HEK293T (cell line): Measurements from ENCODE around the gene NEO1.
A peak's percentile ranks its signal among the peaks of the same experiment; 100 is the strongest.

Experiments used
- CTCF ChIA-PET: fragments of 350-600 bp; formaldehyde crosslinking; extraction: SDS; loops from one replicate; lab custom pipeline; 2021; ENCODE audit warnings: antibody characterized with exemption, inconsistent platforms; lab: Yijun Ruan, JAX
- POLR2A ChIA-PET: fragments of 350-600 bp; formaldehyde crosslinking; extraction: SDS; loops from one replicate; lab custom pipeline; 2020; ENCODE audit warnings: antibody characterized with exemption, inconsistent platforms; lab: Yijun Ruan, JAX
- DNase-seq: peaks from one replicate; pipeline ENCODE4 v3.0.0; 2012; ENCODE audit warnings: mixed read lengths; ENCODE audit errors: extremely low spot score
- ARNT ChIP-seq: fragments of 450-650 bp; IDR thresholded peaks from 2 replicates; pipeline ENCODE4 v1.6.1; 2017; ENCODE audit warnings: mild to moderate bottlenecking
- BHLHE40 ChIP-seq: fragments of 450-650 bp; IDR thresholded peaks from 2 replicates; pipeline ENCODE4 v1.6.1; 2016; ENCODE audit warnings: mild to moderate bottlenecking, moderate library complexity, borderline replicate concordance
- CTBP1 ChIP-seq: fragments of 450-650 bp; IDR thresholded peaks from 2 replicates; pipeline ENCODE4 v1.6.1; 2016; ENCODE audit warnings: borderline replicate concordance
- ELF4 ChIP-seq: fragments of 450-650 bp; IDR thresholded peaks from 2 replicates; pipeline ENCODE4 v1.6.1; 2017; ENCODE audit warnings: antibody characterized with exemption
- FOXA1 ChIP-seq: fragments of 450-650 bp; IDR thresholded peaks from 2 replicates; pipeline ENCODE4 v1.6.1; 2016; ENCODE audit warnings: mild to moderate bottlenecking
- FOXK2 ChIP-seq: fragments of 450-650 bp; IDR thresholded peaks from 2 replicates; pipeline ENCODE4 v1.6.1; 2016; ENCODE audit warnings: mild to moderate bottlenecking
- FOXM1 ChIP-seq: fragments of 450-650 bp; IDR thresholded peaks from 2 replicates; pipeline ENCODE4 v1.6.1; 2017; ENCODE audit warnings: mild to moderate bottlenecking, borderline replicate concordance
- HDGF ChIP-seq: fragments of 450-650 bp; IDR thresholded peaks from 2 replicates; pipeline ENCODE4 v1.6.1; 2017; ENCODE audit warnings: antibody characterized with exemption, borderline replicate concordance
- L3MBTL2 ChIP-seq: fragments of 450-650 bp; conservative IDR thresholded peaks from 2 replicates; pipeline ENCODE4 v1.6.1; 2016; ENCODE audit warnings: mild to moderate bottlenecking
- LEF1 ChIP-seq: fragments of 450-650 bp; IDR thresholded peaks from 2 replicates; pipeline ENCODE4 v1.6.1; 2017; ENCODE audit warnings: mild to moderate bottlenecking, borderline replicate concordance
- NFRKB ChIP-seq: fragments of 450-650 bp; IDR thresholded peaks from 2 replicates; pipeline ENCODE4 v1.6.1; 2016; ENCODE audit warnings: mild to moderate bottlenecking, moderate library complexity
- PKNOX1 ChIP-seq: fragments of 450-650 bp; IDR thresholded peaks from 2 replicates; pipeline ENCODE4 v1.6.1; 2016
- SP1 ChIP-seq: fragments of 450-650 bp; IDR thresholded peaks from 2 replicates; pipeline ENCODE4 v1.6.1; 2017
- SUZ12 ChIP-seq: fragments of 450-650 bp; IDR thresholded peaks from 2 replicates; pipeline ENCODE4 v1.6.1; 2016; ENCODE audit warnings: mild to moderate bottlenecking
- TARDBP ChIP-seq: fragments of 450-650 bp; IDR thresholded peaks from 2 replicates; pipeline ENCODE4 v1.6.1; 2016
- ZNF384 ChIP-seq: fragments of 450-650 bp; IDR thresholded peaks from 2 replicates; pipeline ENCODE4 v1.6.1; 2016

The NEO1 gene

GRCh38 chr15:73051807-73052652 lies at the start of gene NEO1:
TSS of gene NEO1 (plus strand) at chr15:73052463. CDS start at chr15:73052676, 213 bp downstream.
- CTCF ChIA-PET: no interaction called here
- TF ChIP-seq L3MBTL2 (peak; percentile 24; the same call in 1 of the 2 replicates), ZNF384 (no peak), PKNOX1 (no peak)
- peak; percentile 84 for DNase-seq

GRCh38 chr15:73004462-73004861 lies 47.8 kb upstream of the NEO1 start:
- ChIA-PET POLR2A (no interaction called here), CTCF (no interaction called here)
- DNase-seq: no peak
- TF ChIP-seq HDGF (no peak), SP1 (no peak), FOXM1 (no peak), ELF4 (no peak), BHLHE40 (no peak), CTBP1 (no peak), TARDBP (no peak), LEF1 (no peak)

More at GRCh38 chr15:73051807-73052652, at the start of gene NEO1:
- POLR2A ChIA-PET: interaction anchor here (0.7 to 2.1 kb wide), 8 partner anchors 12 to 254 kb away, joined by 3 to 10 read pairs (median 5); no protein-coding TSS in a partner anchor

GRCh38 chr15:73005032-73005431 lies 47.2 kb upstream of the NEO1 start:
- ChIA-PET POLR2A (no interaction called here), CTCF (no interaction called here)
- no peak for TF ChIP-seq ARNT
- no peak for TF ChIP-seq NFRKB
- TF ChIP-seq LEF1: no peak
- TF ChIP-seq FOXA1: no peak
- TF ChIP-seq FOXK2: no peak
- no peak for TF ChIP-seq HDGF
- no peak for TF ChIP-seq SP1
- TF ChIP-seq PKNOX1: no peak
- no peak for TF ChIP-seq SUZ12
- TF ChIP-seq FOXM1: no peak
- no peak for TF ChIP-seq CTBP1
- no peak for DNase-seq

- no peak for DNase-seq
- TF ChIP-seq FOXK2 (no peak), ZNF384 (no peak), ARNT (no peak), ELF4 (no peak), PKNOX1 (no peak), FOXM1 (no peak), SP1 (no peak), HDGF (no peak), CTBP1 (no peak), FOXA1 (no peak), L3MBTL2 (no peak), SUZ12 (no peak), LEF1 (no peak)
- ChIA-PET CTCF (no interaction called here), POLR2A (no interaction called here)
Observed at GRCh38 chr15:73005446-73005845, 46.8 kb upstream of the NEO1 start.

- no peak for TF ChIP-seq FOXA1
- no peak for TF ChIP-seq ZNF384
- POLR2A ChIA-PET: no interaction called here
- DNase-seq: no peak
- CTCF ChIA-PET: no interaction called here
Observed at GRCh38 chr15:73006523-73006922, 45.7 kb upstream of the NEO1 start.

GRCh38 chr15:73009066-73010056 lies 42.9 kb upstream of the NEO1 start:
- ChIA-PET POLR2A (interaction anchor here (1.4 kb wide), 1 partner anchor 43 kb away, joined by 6 read pairs; the partner anchor contains the start of gene NEO1), CTCF (interaction anchor here (1.1 to 2.2 kb wide), 2 partner anchors 11 to 37 kb away, joined by 3 to 8 read pairs; no protein-coding TSS in a partner anchor)
- no peak for DNase-seq
- TF ChIP-seq HDGF: no peak
- TF ChIP-seq BHLHE40: no peak
- TF ChIP-seq CTBP1: no peak
